ENCODE measurements around the gene FMOD. TPM values are rescaled to one million over a fixed set of nuclear protein-coding genes. Genes with fewer than 3 reads are reported as not detected.

Gene FMOD
- polyA plus RNA-seq, 1 donor from 2014 or later, result not detected

DNA sequence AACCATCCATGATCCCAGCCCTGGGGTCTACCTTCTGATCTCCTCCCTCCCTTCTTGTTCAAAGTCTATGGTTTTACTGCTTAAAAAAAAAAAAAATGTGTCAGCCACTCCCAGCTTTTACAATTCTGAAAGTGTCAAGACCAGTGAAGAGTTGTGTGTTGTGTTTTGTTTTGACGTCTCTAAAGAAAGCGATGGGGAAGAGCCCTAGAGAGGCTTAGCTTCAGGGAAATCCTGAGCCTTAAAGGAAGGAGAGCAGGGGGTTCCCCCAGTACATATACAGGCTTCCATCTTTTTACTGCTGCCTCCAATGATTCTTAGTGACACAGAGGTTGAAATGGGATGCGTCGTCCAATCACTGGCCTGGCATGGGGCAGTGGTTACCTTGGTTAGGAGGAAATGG, 13.9 kb upstream of the FMOD start:
- H3K9me3 ChIP-seq (ENCODE audit: low read length), result no peaks in the 10 kb centered on the region
- H3K27ac ChIP-seq (ENCODE audit: low read length), result no peak overlapping the region
- H3K79me2 ChIP-seq (replicated peaks; ENCODE audit: insufficient read depth, low read length), result no peaks in the 10 kb centered on the region
- no peak overlapping the region for H2AFZ ChIP-seq (ENCODE audit: low read depth, low read length)
- H3K9ac ChIP-seq (ENCODE audit: low read length), result no peak overlapping the region
- no peak overlapping the region for H3K4me3 ChIP-seq (ENCODE audit: low read length)
- H3K27me3 ChIP-seq (ENCODE audit: insufficient read depth, low read depth, low read length), result no peaks in the 10 kb centered on the region
- H3K4me2 ChIP-seq (ENCODE audit: low read length), result no peak overlapping the region
- H3K36me3 ChIP-seq (ENCODE audit: insufficient read depth, low read length), result no peaks in the 10 kb centered on the region
- H3K9me2 ChIP-seq (ENCODE audit: insufficient read depth, low read length), result no peaks in the 10 kb centered on the region
- TF ChIP-seq, protein P1, sequence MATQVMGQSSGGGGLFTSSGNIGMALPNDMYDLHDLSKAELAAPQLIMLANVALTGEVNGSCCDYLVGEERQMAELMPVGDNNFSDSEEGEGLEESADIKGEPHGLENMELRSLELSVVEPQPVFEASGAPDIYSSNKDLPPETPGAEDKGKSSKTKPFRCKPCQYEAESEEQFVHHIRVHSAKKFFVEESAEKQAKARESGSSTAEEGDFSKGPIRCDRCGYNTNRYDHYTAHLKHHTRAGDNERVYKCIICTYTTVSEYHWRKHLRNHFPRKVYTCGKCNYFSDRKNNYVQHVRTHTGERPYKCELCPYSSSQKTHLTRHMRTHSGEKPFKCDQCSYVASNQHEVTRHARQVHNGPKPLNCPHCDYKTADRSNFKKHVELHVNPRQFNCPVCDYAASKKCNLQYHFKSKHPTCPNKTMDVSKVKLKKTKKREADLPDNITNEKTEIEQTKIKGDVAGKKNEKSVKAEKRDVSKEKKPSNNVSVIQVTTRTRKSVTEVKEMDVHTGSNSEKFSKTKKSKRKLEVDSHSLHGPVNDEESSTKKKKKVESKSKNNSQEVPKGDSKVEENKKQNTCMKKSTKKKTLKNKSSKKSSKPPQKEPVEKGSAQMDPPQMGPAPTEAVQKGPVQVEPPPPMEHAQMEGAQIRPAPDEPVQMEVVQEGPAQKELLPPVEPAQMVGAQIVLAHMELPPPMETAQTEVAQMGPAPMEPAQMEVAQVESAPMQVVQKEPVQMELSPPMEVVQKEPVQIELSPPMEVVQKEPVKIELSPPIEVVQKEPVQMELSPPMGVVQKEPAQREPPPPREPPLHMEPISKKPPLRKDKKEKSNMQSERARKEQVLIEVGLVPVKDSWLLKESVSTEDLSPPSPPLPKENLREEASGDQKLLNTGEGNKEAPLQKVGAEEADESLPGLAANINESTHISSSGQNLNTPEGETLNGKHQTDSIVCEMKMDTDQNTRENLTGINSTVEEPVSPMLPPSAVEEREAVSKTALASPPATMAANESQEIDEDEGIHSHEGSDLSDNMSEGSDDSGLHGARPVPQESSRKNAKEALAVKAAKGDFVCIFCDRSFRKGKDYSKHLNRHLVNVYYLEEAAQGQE (IDR thresholded peaks at IDR 0.05; ENCODE audit: borderline replicate concordance), result no peak
- TF ChIP-seq EP300 (conservative IDR thresholded peaks at IDR 0.05; ENCODE audit: poor library complexity, severe bottlenecking), result no peak
- TF ChIP-seq SMC3 (conservative IDR thresholded peaks at IDR 0.05; ENCODE audit: poor library complexity), result no peak
- TF ChIP-seq, protein P2, sequence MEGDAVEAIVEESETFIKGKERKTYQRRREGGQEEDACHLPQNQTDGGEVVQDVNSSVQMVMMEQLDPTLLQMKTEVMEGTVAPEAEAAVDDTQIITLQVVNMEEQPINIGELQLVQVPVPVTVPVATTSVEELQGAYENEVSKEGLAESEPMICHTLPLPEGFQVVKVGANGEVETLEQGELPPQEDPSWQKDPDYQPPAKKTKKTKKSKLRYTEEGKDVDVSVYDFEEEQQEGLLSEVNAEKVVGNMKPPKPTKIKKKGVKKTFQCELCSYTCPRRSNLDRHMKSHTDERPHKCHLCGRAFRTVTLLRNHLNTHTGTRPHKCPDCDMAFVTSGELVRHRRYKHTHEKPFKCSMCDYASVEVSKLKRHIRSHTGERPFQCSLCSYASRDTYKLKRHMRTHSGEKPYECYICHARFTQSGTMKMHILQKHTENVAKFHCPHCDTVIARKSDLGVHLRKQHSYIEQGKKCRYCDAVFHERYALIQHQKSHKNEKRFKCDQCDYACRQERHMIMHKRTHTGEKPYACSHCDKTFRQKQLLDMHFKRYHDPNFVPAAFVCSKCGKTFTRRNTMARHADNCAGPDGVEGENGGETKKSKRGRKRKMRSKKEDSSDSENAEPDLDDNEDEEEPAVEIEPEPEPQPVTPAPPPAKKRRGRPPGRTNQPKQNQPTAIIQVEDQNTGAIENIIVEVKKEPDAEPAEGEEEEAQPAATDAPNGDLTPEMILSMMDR (IDR thresholded peaks at IDR 0.05; ENCODE audit: poor library complexity, severe bottlenecking), result no peak
- TF ChIP-seq TAF1 (IDR thresholded peaks at IDR 0.05; ENCODE audit: low read depth), result no peak
- TF ChIP-seq POLR2AphosphoS5 (IDR thresholded peaks at IDR 0.05), result no peak
- TF ChIP-seq RAD21 (conservative IDR thresholded peaks at IDR 0.05), result no peak
- no peak for TF ChIP-seq EZH2 (IDR thresholded peaks at IDR 0.05; ENCODE audit: borderline replicate concordance, insufficient read depth, low read length, poor library complexity, severe bottlenecking)
- no peaks in the 10 kb centered on the region for H4K20me1 ChIP-seq (ENCODE audit: insufficient read depth)
- no peaks in the 10 kb centered on the region for H3F3A ChIP-seq (ENCODE audit: insufficient read depth, low read length, poor library complexity, severe bottlenecking)

DNA sequence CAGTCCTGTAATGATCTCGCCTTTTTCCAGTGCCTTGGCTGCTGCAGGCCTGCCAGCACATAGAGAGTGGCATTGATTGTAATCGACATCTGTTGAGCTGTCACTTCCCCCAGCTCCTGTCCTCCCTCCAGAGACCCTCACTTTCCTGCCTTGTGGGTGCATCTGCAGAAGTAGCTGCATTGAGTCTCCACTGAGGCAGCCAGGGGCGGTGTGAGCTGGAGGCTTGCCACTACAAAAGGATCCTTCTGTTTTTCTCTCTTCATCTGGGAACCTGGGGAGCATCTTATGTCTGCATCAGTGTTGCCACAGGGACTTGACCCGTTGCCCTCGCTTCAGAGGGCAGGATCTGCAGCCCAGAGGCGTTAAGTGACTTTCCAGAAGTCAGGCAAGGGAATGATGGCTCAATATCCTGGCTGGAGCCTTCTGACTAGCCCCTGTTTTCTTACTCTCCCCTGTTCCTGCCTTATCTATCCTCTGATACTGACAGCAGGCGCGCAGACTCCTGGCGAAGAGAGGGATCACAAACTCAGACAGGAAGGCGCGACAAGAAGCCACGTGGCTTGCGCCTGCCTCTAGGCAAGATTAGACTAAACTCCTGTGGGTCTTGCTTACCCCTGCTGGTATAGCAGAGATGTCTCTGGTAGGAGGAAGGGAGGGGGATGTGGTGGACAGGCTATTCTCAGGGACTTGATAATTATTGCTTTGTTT, 13.3 kb upstream of the FMOD start:
- TF ChIP-seq EZH2 (IDR thresholded peaks at IDR 0.05; ENCODE audit: borderline replicate concordance, insufficient read depth, low read length, poor library complexity, severe bottlenecking) (no peak), SMC3 (conservative IDR thresholded peaks at IDR 0.05; ENCODE audit: poor library complexity) (no peak), POLR2AphosphoS5 (IDR thresholded peaks at IDR 0.05) (no peak), RAD21 (conservative IDR thresholded peaks at IDR 0.05) (no peak), EP300 (conservative IDR thresholded peaks at IDR 0.05; ENCODE audit: poor library complexity, severe bottlenecking) (no peak), MXI1 (conservative IDR thresholded peaks at IDR 0.05; ENCODE audit: poor library complexity, severe bottlenecking) (no peak), TAF1 (IDR thresholded peaks at IDR 0.05; ENCODE audit: low read depth) (no peak)
- TF ChIP-seq, protein P1 (IDR thresholded peaks at IDR 0.05; ENCODE audit: borderline replicate concordance), result no peak
- TF ChIP-seq, protein P2 (IDR thresholded peaks at IDR 0.05; ENCODE audit: poor library complexity, severe bottlenecking), result no peak
- H3K9me2 ChIP-seq (ENCODE audit: insufficient read depth, low read length), result no peaks in the 10 kb centered on the region
- no peak overlapping the region for H3K27ac ChIP-seq (ENCODE audit: low read length)
- no peaks in the 10 kb centered on the region for H3K36me3 ChIP-seq (ENCODE audit: insufficient read depth, low read length)
- no peak overlapping the region for H3K4me3 ChIP-seq (ENCODE audit: low read length)
- no peaks in the 10 kb centered on the region for H3K27me3 ChIP-seq (ENCODE audit: insufficient read depth, low read depth, low read length)
- H3K9me3 ChIP-seq (ENCODE audit: low read length), result no peaks in the 10 kb centered on the region
- H3K4me2 ChIP-seq (ENCODE audit: low read length), result no peak overlapping the region
- H4K20me1 ChIP-seq (ENCODE audit: insufficient read depth), result no peaks in the 10 kb centered on the region
- no peaks in the 10 kb centered on the region for H3K79me2 ChIP-seq (replicated peaks; ENCODE audit: insufficient read depth, low read length)
- H3F3A ChIP-seq (ENCODE audit: insufficient read depth, low read length, poor library complexity, severe bottlenecking), result no peaks in the 10 kb centered on the region
- H3K9ac ChIP-seq (ENCODE audit: low read length), result no peak overlapping the region
- no peak overlapping the region for H2AFZ ChIP-seq (ENCODE audit: low read depth, low read length)
